COLO668 (cell line): ENCODE results near the gene RBM4.
"Not testable (repeated sequence)": the region's sequence is repeated elsewhere in the genome, so short reads cannot be mapped to it uniquely, and the experiment has no call there.

ENCODE experiments used
- DNase-seq: peaks from one replicate; lab custom pipeline; 2025; ENCODE audit not compliant: unreplicated experiment; lab: John Stamatoyannopoulos, UW

Gene RBM4, protein sequence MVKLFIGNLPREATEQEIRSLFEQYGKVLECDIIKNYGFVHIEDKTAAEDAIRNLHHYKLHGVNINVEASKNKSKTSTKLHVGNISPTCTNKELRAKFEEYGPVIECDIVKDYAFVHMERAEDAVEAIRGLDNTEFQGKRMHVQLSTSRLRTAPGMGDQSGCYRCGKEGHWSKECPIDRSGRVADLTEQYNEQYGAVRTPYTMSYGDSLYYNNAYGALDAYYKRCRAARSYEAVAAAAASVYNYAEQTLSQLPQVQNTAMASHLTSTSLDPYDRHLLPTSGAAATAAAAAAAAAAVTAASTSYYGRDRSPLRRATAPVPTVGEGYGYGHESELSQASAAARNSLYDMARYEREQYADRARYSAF

DNA sequence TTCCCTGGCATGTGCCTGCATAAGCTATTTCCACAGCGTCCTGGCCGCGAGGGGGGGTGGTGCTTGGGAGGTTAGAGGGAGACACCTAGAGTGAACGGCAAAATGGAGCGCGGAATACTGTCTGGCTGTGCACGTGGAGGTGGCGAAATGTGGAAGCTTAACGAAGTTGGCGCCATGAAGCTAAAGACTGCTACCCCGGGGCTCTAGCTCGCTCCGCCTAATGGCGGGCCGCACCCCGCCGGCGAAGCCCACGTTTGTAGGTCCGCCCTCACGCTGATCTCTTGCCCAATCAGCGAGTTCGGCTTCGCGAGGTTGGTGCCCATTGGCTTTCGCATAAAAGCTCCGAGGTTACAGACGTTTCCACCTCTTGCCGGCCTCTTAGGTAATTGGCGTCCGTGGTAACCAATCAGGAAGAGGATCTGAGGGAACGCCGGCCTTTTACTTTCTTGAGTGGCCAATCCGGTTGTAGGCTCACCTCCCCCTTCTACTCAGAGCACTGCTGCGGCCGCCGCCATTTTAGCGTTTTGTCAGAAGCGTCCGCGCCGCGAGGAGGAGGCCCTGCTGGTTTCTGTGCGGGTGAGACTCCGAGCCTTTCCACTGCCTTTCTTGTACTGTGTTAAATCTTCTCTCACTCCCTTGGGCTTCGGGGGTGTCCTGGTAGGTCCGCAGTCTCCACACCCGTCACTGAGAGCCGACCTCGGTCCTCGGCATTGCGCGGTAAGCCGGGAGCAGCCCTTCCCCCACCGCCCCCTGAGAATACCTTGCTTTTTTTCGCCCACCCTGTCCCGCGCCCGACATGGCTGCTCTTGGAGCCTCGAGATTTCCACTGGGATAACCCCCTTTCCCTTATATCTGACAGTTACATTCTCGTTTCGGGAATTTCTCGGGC, at the start of gene RBM4:
Gene RBM4, plus strand, starts transcription at position 527 of the 889 bp plus-strand sequence. CDS start 1,009 bp downstream, outside the sequence.
- peak; percentile 98 for DNase-seq

DNA sequence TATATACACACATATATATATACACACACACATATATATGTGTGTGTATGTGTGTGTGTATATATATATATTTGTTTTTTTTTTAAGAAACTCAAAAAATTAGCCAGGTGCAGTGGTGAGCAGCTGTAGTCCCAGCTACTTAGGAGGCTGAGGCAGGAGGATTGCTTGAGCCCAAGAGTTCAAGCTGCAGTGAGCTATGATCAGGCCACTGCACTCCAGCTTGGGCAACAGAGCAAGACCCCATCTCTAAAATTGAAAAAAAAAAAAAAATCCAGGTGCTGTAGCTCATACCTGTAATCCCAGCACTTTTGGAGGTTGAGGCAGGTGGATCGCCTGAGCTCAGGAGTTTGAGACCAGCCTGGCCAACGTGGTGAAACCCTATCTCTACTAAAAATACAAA, 49.2 kb upstream of the RBM4 start:
- not testable (repeated sequence) for DNase-seq

- DNase-seq: no peak
These were observed 48.4 kb upstream of the RBM4 start for GRCh38 chr11:66589996-66590675.

- no peak for DNase-seq
These were observed 47.3 kb upstream of the RBM4 start for GRCh38 chr11:66591175-66591574.

- peak; percentile 97 for DNase-seq
These were observed 45.8 kb upstream of the RBM4 start, which contains the start of the genes CCDC87 and CCS for GRCh38 chr11:66592457-66593302. TSS of gene CCDC87 (minus strand) at chr11:66593063. CDS start at chr11:66593015, 48 bp downstream. TSS of gene CCS (plus strand) at chr11:66593185. CDS start at chr11:66593262, 77 bp downstream.

GRCh38 chr11:66593303-66593635, 45.2 kb upstream of the RBM4 start:
- peak; percentile 6 for DNase-seq

DNA sequence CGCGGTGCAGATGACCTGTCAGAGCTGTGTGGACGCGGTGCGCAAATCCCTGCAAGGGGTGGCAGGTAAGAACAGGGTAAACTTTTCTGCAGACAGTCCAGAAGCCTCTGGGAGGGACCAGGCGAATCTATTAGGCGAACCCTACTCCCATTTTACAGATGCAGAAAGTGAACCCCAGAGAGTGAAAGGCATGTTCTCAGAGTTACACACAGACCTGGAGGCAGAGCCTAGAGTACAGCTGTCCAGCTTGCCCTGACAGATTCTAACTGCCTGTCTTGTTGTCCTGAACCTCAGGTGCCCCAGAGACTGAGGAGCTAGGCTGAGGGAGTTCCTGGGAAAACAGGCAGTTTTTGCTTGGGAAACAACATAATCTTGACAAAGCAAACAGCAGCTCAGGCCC, 44.9 kb upstream of the RBM4 start:
- DNase-seq: no peak

DNA sequence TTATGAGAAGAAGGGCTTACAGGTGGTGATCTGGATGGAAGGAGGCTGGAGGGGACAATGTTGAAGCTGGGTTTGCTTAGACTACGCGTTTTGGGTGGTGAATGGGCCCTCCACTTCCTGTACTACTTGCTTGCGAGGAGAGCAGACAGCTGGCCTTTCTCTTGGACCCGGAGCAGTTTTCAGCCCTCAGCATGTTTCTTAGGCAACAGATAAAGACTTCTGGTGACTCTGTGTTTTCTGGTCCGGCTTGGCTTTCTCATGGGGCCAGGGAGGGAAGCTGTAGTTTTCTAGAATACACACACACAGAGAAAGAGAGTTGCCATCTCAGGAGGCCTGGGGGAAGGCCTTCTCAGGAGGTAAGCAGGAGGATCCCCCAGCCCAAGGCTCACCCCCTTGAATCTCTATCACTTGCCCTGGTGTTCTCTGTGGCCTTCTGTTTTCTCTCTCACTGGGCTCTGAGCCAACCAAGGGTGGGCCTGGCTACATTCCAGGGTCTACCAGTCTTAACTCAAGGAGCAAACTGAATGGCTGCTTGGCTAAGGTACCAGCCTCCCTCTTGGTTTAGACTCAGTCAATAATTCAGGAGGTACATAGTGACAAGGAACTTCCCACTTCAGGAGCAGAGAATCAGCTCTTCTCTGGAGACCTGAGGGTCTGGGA, 43.1 kb upstream of the RBM4 start:
- DNase-seq: no peak

DNA sequence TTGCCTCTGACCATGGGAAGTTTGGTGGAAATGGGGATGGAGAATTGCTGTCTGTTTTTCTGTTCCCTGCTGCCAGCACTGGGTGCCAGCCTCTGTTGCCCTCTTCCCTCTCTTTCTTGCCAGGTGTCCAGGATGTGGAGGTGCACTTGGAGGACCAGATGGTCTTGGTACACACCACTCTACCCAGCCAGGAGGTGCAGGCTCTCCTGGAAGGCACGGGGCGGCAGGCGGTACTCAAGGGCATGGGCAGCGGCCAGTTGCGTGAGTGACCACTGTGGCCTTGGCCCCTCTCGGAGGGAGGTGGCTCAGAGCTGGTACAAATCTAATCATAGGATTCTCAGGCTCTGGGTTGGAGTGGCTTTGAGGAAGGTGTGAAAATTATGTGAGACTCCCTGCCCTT, 39.5 kb upstream of the RBM4 start:
- no peak for DNase-seq

DNA sequence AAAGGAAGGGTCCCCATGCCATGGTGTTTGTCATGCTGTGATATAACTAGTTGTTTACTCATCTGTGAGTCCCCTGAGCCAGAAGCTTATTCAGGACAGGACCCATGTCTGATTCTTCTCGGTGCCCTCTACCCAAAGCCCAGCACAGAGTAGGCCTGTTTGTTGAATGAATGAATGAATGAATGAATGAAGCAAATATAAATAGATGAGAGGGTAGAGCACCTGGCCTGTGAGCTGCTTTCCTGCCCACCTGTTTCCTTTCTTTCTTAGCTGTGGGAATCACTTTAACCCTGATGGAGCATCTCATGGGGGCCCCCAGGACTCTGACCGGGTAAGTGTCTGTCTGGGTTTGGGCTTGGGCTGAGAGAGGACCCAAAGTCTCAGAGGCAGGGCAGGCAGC, 38.3 kb upstream of the RBM4 start:
- no peak for DNase-seq

- DNase-seq: no peak
These were observed 37.8 kb upstream of the RBM4 start for GRCh38 chr11:66600631-66601233.

GRCh38 chr11:66603072-66603471, 35.4 kb upstream of the RBM4 start:
- DNase-seq: no peak

DNA sequence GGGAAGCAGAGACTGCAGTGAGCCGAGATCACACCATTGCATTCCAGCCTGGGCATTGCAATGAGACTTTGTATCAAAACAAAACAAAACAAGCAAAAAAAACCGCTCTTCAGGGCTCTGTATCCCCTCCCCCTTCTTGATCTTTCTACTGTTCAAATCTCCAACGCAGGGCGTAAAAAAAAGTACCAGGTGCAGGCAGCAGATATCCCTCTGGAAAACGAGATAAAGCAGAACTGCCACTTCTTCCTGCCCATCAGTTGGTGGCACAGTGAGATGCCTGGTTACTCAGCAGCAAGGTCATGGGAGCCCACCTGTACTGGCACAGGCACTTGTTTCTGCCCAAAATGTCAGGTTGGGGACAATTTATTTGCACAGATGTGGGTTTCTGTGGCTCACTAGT, 34.3 kb upstream of the RBM4 start:
- DNase-seq: no peak

- not testable (repeated sequence) for DNase-seq
These were observed 31.9 kb upstream of the RBM4 start for GRCh38 chr11:66606608-66607007.

DNA sequence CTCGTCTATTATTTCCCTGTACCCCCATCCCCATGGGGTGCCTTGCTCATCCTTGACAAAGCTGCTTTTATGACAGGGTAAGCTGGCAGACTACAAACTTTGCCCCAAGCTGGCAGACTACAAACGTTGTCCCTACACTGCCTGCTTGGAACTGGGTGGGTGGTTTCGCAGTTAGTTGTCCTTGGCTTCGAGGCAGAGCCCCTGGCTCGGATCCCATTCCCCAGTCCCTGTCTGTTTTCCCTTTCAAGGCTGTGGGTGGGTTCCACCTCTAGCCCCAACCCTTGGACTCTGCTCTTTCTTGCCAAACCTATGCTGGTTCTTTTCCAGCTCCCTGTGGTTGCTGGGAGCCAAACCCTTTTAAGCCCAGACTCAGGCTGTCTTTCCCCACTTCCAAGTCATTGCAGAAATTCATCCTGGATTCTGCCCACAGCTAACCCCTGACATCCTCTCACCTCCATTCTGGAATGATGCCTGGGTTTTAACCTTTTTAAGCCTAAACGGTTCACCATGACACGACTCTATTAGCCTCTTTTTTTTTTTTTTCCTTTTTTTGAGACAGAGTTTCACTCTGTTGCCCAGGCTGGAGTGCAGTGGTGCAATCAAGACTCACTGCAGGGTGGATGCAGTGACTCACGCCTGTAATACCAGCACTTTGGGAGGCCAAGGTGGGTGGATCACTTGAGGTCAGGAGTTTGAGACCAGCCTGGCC, 31.2 kb upstream of the RBM4 start:
- no peak for DNase-seq

DNA sequence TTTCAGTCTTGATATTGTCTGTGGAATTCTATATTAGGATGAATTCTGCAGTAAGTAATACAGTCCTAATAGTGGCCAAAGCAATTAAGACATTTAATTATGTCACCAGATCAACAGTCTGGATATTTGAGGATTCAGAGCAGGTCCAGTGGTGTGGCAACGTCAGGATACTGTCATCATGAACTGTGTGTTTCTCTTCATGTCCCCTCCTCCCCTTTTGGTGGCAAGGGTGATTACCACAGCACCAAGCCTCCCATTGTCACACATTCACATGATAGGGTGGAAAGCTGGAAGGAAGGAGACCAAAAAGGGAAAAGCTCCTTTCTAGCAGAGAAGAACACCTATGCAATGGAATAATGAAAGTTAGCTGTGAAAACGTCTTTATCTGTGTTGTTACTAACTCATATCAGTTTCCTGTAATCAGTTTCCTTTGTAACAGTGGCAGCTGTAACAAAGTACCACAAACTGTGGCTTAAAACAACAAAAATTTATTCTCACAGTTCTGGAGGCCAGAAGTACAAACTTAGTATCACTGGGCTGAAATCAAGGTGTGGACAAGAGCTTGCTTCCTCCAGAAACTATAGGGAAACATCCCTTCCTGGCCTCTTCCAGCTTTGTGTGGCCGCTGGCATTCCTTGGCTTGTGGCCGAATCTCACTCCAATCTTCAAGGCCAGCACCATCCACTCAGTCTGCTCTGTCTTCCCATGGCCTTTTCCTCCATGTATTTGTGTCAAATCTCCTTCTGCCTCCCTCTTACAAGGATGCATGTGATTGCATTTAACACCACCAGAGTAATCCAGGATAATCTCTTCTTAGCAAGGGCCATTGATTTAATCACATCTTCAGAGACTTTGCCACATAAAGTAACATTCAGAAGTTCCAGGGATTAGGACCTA, 28.5 kb upstream of the RBM4 start:
- DNase-seq: no peak

GRCh38 chr11:66612458-66612857, 26.0 kb upstream of the RBM4 start:
- DNase-seq: no peak

GRCh38 chr11:66614073-66614472, 24.4 kb upstream of the RBM4 start:
- no peak for DNase-seq
